Measurements from ENCODE around the gene EHD1.

GRCh38 chr11:64829536-64830251 is 48.7 kb downstream of the EHD1 start:
- TF ChIP-seq EZH2 (IDR thresholded peaks at IDR 0.05; ENCODE audit: insufficient read depth, poor library complexity, severe bottlenecking): no peak
- no peak for TF ChIP-seq EZH2phosphoT487 (IDR thresholded peaks at IDR 0.05; ENCODE audit: insufficient read depth, low read depth)

Data from GM23248 (cell line).